Fibroblast of pulmonary artery (primary cell): Measurements from ENCODE around the gene PRDM9.
"Not testable (repeated sequence)": the region's sequence is repeated elsewhere in the genome, so short reads cannot be mapped to it uniquely, and the experiment has no call there.

Experiments
- DNase-seq: peaks from one replicate; pipeline ENCODE4 v3.0.0-alpha.2; 2010; ENCODE audit warnings: low read depth
- H3K4me3 ChIP-seq: replicated peaks from 2 replicates; pipeline ENCODE4 v1.5.1; 2011; ENCODE audit warnings: low read depth, mild to moderate bottlenecking, control low read depth, low read length, moderate library complexity
- TF ChIP-seq, protein P1 (sequence below): IDR thresholded peaks from 2 replicates; pipeline ENCODE4 v1.5.1; 2011; ENCODE audit warnings: mild to moderate bottlenecking, control low read depth, low read length, inconsistent platforms; ENCODE audit errors: missing control alignments

PRDM9 gene

DNA sequence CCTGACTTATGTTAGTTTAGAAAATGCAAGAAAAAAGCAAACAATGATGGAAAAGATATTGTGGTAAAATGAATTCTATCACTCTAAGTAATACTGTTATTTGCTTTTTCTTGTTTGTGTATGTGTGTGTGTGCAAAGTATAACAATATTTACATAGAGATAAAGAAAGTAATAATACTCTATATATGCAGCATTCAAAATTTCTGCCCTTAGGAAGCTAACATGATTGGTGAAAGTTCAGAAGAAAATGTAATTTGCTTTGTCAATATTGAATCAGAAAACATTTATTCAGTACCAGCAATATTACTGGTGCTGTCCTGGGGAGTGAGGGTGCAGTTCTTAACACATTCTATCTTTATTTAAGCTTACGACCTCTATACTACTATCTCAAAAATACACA lies 12.9 kb upstream of the PRDM9 start:
- TF ChIP-seq, protein P1, sequence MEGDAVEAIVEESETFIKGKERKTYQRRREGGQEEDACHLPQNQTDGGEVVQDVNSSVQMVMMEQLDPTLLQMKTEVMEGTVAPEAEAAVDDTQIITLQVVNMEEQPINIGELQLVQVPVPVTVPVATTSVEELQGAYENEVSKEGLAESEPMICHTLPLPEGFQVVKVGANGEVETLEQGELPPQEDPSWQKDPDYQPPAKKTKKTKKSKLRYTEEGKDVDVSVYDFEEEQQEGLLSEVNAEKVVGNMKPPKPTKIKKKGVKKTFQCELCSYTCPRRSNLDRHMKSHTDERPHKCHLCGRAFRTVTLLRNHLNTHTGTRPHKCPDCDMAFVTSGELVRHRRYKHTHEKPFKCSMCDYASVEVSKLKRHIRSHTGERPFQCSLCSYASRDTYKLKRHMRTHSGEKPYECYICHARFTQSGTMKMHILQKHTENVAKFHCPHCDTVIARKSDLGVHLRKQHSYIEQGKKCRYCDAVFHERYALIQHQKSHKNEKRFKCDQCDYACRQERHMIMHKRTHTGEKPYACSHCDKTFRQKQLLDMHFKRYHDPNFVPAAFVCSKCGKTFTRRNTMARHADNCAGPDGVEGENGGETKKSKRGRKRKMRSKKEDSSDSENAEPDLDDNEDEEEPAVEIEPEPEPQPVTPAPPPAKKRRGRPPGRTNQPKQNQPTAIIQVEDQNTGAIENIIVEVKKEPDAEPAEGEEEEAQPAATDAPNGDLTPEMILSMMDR: no peak
- no peak overlapping the region for H3K4me3 ChIP-seq
- DNase-seq: no peak

DNA sequence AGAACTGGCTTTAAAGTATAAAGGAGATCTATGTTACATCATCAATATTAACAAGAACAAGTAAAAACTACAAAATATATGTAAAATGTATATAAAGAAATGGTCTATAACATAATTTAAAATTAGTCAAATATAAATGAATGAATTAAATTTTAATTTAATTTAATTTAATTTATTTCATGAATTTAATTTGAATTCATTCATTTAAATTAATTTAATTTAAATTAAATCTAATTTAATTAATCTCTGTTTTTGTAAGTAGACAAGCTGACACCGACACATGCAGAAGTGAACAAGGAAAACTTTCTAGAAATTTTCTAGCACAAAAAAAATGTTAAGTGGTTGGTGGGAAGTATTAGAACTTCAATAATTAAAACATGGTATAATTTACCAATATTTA lies 10.8 kb upstream of the PRDM9 start:
- TF ChIP-seq, protein P1: no peak

DNA sequence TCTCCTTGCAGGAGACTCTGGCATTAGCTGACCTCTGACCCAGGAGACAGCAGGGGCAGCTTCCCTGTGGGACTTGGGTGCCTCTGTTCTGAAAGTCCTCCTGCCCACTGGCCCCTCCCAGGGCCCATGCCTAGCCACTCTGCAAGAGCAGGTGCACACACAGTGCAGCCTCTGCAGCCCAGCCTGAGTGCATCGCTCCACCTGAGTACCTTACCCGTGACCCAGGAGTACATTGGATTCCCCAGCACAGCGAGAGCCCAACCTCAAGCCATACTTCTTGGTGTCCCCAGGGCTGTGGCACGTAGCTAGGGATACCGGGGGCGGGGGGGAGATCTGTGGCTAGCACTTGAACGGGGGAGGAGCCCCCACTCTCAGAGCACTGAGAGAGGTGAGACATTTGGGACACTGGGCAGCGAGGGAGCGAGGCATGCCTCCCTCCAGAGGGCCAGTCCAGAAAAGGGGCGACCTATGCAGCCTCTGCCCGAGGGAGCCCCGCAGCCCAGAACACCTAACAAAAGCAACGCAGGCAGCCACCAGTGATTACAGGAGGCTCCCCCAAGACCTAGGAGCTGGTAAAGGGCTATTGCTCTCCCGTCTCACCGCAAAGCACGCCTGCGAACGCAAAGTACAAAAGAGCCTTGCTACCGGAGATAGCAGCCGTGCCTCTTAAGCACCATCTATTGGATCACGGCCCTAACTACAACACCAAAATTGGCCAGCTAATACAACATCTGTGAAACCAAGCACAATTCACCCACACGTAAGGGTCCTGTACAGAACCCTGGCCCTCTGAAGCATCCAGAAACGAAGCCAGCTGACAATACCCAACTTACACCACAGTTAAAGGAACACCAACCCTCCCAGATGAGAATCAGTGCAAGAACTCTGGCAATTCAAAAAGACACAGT lies 826 bp upstream of the PRDM9 start:
- DNase-seq: peak; percentile 64
- TF ChIP-seq, protein P1: peak; percentile 40
- peak overlapping the region; percentile 36 for H3K4me3 ChIP-seq

More for the DNA sequence above, 10.8 kb upstream of the PRDM9 start:
- DNase-seq: no peak
- no peak overlapping the region for H3K4me3 ChIP-seq

DNA sequence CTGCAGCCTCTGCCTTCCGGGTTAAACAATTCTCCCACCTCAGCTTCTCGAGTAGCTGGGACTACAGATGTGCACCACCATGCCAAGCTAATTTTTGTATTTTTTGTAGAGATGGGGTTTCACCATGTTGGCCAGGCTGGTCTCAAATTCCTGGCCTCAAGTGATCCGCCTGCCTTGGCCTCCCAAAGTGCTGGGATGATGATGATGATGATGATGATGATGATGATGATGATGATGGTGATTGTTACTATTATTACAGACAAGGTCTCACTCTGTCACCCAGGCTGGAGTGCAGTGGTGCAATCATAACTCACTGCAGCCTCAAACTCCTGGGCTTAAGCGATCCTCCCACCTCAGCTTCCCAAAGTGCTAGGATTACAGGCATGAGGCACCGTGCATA lies 3.0 kb downstream of the PRDM9 start:
- not testable (repeated sequence) for DNase-seq

DNA sequence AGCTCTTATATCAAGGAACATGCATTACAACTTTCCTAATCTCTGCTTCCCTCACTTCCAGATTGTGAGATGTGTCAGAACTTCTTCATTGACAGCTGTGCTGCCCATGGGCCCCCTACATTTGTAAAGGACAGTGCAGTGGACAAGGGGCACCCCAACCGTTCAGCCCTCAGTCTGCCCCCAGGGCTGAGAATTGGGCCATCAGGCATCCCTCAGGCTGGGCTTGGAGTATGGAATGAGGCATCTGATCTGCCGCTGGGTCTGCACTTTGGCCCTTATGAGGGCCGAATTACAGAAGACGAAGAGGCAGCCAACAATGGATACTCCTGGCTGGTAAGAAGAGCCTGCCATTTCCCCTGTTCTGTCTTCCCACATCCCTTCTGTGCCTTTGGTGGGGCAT lies 15.1 kb downstream of the PRDM9 start:
- no peak overlapping the region for H3K4me3 ChIP-seq
- TF ChIP-seq, protein P1: no peak
- no peak for DNase-seq

More for the DNA sequence above, 3.0 kb downstream of the PRDM9 start:
- H3K4me3 ChIP-seq: not testable (repeated sequence)

DNA sequence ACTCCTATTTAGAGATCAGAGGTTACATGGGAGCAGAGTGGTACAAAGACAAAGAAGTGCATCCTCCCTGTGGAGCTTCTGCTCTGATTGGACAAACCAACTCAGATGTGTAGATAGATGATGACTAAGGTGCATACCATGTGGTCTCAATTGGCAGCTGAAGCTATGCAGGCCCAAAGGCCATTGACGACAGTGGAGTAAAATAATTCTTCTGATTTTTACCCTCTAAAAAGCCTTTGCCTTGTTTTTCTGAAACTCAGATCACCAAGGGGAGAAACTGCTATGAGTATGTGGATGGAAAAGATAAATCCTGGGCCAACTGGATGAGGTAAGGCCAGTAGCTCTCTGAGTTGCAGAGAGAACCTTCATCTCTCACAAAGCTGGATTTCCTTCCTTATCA lies 15.6 kb downstream of the PRDM9 start:
- no peak overlapping the region for H3K4me3 ChIP-seq
- TF ChIP-seq, protein P1: no peak
- DNase-seq: no peak

DNA sequence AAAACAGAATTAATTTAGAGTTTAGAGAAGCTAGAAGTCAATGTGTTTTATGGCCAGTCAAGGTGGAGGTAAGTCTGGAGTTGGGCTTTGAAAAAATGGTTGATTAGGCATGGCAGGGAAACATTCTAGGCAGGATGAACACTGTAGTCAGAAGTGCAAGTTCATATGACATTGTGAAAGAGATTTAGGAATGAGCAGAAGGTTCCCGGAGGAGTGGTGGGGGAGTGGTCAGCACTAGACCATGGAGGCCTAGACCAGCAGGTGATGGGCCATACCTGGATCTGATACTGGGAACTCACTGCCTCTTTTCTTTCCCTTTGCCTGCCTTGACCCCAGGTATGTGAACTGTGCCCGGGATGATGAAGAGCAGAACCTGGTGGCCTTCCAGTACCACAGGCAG lies 16.6 kb downstream of the PRDM9 start:
- DNase-seq: no peak
- H3K4me3 ChIP-seq: no peak overlapping the region
- TF ChIP-seq, protein P1: no peak
